Measurements from ENCODE around the gene CLECL1. TPM values are rescaled to one million over a fixed set of nuclear protein-coding genes. Genes with fewer than 3 reads are reported as not detected.

The CLECL1 gene
- total and polyA plus RNA-seq, 4 donors = 0.17 to 0.42 (median 0.35) TPM

DNA sequence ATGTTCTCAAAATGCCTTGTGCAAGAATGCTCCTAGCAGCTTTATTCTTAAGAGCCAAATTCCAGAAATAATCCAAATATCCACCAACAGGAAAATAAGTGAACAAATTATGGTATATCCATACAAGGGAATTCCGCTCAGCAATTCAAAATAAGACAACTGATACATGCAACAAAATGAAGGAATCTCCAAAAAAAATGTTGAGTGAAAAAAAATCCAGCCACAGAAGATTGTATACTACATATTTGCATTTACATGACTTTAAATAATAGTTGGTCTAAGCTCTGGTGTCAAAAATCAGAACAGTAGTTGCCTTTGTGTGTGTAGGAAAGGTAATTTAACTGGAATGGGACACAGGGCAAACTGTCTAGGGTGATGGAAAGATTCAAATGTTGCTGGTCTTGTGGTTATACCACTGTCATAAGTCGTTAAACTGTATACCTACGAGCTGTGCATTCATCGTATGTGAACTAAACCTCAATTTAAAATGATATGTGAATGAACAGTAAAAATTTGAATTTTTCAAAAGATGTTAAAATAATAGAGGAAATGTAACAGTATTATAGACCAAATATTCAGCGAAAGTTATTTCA lies 24.6 kb upstream of the CLECL1 start:
- TF ChIP-seq FOXA2 (IDR thresholded peaks at IDR 0.05) = no peak
- TF ChIP-seq, protein P1, sequence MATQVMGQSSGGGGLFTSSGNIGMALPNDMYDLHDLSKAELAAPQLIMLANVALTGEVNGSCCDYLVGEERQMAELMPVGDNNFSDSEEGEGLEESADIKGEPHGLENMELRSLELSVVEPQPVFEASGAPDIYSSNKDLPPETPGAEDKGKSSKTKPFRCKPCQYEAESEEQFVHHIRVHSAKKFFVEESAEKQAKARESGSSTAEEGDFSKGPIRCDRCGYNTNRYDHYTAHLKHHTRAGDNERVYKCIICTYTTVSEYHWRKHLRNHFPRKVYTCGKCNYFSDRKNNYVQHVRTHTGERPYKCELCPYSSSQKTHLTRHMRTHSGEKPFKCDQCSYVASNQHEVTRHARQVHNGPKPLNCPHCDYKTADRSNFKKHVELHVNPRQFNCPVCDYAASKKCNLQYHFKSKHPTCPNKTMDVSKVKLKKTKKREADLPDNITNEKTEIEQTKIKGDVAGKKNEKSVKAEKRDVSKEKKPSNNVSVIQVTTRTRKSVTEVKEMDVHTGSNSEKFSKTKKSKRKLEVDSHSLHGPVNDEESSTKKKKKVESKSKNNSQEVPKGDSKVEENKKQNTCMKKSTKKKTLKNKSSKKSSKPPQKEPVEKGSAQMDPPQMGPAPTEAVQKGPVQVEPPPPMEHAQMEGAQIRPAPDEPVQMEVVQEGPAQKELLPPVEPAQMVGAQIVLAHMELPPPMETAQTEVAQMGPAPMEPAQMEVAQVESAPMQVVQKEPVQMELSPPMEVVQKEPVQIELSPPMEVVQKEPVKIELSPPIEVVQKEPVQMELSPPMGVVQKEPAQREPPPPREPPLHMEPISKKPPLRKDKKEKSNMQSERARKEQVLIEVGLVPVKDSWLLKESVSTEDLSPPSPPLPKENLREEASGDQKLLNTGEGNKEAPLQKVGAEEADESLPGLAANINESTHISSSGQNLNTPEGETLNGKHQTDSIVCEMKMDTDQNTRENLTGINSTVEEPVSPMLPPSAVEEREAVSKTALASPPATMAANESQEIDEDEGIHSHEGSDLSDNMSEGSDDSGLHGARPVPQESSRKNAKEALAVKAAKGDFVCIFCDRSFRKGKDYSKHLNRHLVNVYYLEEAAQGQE (IDR thresholded peaks at IDR 0.05) = no peak
- no peak for TF ChIP-seq YY1 (IDR thresholded peaks at IDR 0.05)
- TF ChIP-seq, protein P2, sequence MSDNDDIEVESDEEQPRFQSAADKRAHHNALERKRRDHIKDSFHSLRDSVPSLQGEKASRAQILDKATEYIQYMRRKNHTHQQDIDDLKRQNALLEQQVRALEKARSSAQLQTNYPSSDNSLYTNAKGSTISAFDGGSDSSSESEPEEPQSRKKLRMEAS (IDR thresholded peaks at IDR 0.05) = no peak
- no peak for TF ChIP-seq GABPA (IDR thresholded peaks at IDR 0.05 in 1 of 2, conservative IDR thresholded peaks at IDR 0.05 in 1 of 2)
- TF ChIP-seq, protein P3, sequence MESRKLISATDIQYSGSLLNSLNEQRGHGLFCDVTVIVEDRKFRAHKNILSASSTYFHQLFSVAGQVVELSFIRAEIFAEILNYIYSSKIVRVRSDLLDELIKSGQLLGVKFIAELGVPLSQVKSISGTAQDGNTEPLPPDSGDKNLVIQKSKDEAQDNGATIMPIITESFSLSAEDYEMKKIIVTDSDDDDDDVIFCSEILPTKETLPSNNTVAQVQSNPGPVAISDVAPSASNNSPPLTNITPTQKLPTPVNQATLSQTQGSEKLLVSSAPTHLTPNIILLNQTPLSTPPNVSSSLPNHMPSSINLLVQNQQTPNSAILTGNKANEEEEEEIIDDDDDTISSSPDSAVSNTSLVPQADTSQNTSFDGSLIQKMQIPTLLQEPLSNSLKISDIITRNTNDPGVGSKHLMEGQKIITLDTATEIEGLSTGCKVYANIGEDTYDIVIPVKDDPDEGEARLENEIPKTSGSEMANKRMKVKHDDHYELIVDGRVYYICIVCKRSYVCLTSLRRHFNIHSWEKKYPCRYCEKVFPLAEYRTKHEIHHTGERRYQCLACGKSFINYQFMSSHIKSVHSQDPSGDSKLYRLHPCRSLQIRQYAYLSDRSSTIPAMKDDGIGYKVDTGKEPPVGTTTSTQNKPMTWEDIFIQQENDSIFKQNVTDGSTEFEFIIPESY (IDR thresholded peaks at IDR 0.05) = no peak
- TF ChIP-seq, protein P4, sequence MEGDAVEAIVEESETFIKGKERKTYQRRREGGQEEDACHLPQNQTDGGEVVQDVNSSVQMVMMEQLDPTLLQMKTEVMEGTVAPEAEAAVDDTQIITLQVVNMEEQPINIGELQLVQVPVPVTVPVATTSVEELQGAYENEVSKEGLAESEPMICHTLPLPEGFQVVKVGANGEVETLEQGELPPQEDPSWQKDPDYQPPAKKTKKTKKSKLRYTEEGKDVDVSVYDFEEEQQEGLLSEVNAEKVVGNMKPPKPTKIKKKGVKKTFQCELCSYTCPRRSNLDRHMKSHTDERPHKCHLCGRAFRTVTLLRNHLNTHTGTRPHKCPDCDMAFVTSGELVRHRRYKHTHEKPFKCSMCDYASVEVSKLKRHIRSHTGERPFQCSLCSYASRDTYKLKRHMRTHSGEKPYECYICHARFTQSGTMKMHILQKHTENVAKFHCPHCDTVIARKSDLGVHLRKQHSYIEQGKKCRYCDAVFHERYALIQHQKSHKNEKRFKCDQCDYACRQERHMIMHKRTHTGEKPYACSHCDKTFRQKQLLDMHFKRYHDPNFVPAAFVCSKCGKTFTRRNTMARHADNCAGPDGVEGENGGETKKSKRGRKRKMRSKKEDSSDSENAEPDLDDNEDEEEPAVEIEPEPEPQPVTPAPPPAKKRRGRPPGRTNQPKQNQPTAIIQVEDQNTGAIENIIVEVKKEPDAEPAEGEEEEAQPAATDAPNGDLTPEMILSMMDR (IDR thresholded peaks at IDR 0.05; ENCODE audit: low read depth, low read length, missing input control) = no peak
- H3K27ac ChIP-seq (ENCODE audit: low read depth in 1 of 2, low read length in 2 of 2) = no peak overlapping the region
- DNase-seq (ENCODE audit: low spot score) = no peak
- peaks cover 0 to 1% (median 0%) of the 10 kb centered on the region in 4 donors for H3K36me3 ChIP-seq (ENCODE audit: control insufficient read depth in 4 of 4, insufficient read depth in 3 of 4, low read depth in 1 of 4, low read length in 3 of 4)
- 84% methylated on average over 5 of the region's 5 CpGs for WGBS
- H3K4me1 ChIP-seq (ENCODE audit: control insufficient read depth in 4 of 4, insufficient read depth in 4 of 4, low read length in 3 of 4) = no peaks in the 10 kb centered on the region
- no peak overlapping the region for H3K9ac ChIP-seq (ENCODE audit: low read depth in 1 of 2, low read length in 2 of 2)
- H3K27me3 ChIP-seq (ENCODE audit: control insufficient read depth in 4 of 4, insufficient read depth in 4 of 4, low read length in 3 of 4) = peaks cover 0 to 2% (median 0%) of the 10 kb centered on the region in 4 donors
- H3K9me3 ChIP-seq (ENCODE audit: control insufficient read depth in 4 of 4, low read length in 3 of 4) = no peaks in the 10 kb centered on the region
- no peak overlapping the region for H3K4me3 ChIP-seq (ENCODE audit: low read depth in 1 of 3, low read length in 3 of 3)

DNA sequence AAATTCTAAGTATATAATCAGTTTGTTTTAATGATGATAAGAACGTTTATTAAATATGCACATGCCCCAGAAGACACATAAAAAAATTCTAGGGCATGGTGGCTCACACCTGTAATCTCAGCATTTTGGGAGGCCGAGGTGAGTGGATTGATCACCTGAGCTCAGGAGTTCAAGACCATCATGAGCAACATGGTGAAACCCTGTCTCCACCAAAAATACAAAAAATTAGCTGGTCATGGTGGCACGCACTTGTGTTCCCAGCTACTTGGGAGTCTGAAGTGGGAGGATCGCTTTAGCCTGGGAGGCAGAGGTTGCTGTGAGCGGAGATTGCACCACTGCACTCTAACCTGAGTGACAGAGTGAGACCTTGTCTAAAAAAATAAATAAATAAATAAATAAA lies 23.8 kb upstream of the CLECL1 start:
- DNase-seq (ENCODE audit: low spot score) = no peak
- Histone ChIP-seq H3K4me3 (ENCODE audit: low read depth in 1 of 3, low read length in 3 of 3) (no peak overlapping the region), H3K36me3 (ENCODE audit: control insufficient read depth in 4 of 4, insufficient read depth in 3 of 4, low read depth in 1 of 4, low read length in 3 of 4) (peaks cover 0 to 1% (median 0%) of the 10 kb centered on the region in 4 donors), H3K27ac (ENCODE audit: low read depth in 1 of 2, low read length in 2 of 2) (no peak overlapping the region), H3K9me3 (ENCODE audit: control insufficient read depth in 4 of 4, low read length in 3 of 4) (no peaks in the 10 kb centered on the region), H3K27me3 (ENCODE audit: control insufficient read depth in 4 of 4, insufficient read depth in 4 of 4, low read length in 3 of 4) (peaks cover 0 to 2% (median 0%) of the 10 kb centered on the region in 4 donors), H3K4me1 (ENCODE audit: control insufficient read depth in 4 of 4, insufficient read depth in 4 of 4, low read length in 3 of 4) (no peaks in the 10 kb centered on the region), H3K9ac (ENCODE audit: low read depth in 1 of 2, low read length in 2 of 2) (peak overlapping the region in 1 of 2 donors; percentile 31)
- TF ChIP-seq GABPA (IDR thresholded peaks at IDR 0.05 in 1 of 2, conservative IDR thresholded peaks at IDR 0.05 in 1 of 2) (no peak), RXRA (IDR thresholded peaks at IDR 0.05) (no peak), FOXA1 (IDR thresholded peaks at IDR 0.05) (no peak), YY1 (IDR thresholded peaks at IDR 0.05) (no peak), FOXA2 (IDR thresholded peaks at IDR 0.05) (no peak), SP1 (IDR thresholded peaks at IDR 0.05) (no peak), HNF4A (conservative IDR thresholded peaks at IDR 0.05) (no peak), RAD21 (IDR thresholded peaks at IDR 0.05) (no peak), NR2F2 (IDR thresholded peaks at IDR 0.05) (no peak), EGR1 (IDR thresholded peaks at IDR 0.05; ENCODE audit: low read depth in 2 of 2) (no peak), TAF1 (conservative IDR thresholded peaks at IDR 0.05) (no peak), JUND (IDR thresholded peaks at IDR 0.05) (no peak)
- TF ChIP-seq, protein P3 (IDR thresholded peaks at IDR 0.05) = no peak
- TF ChIP-seq, protein P2 (IDR thresholded peaks at IDR 0.05) = no peak
- TF ChIP-seq, protein P5, sequence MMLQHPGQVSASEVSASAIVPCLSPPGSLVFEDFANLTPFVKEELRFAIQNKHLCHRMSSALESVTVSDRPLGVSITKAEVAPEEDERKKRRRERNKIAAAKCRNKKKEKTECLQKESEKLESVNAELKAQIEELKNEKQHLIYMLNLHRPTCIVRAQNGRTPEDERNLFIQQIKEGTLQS (IDR thresholded peaks at IDR 0.05) = no peak
- TF ChIP-seq, protein P4 (IDR thresholded peaks at IDR 0.05; ENCODE audit: low read depth, low read length, missing input control) = no peak
- WGBS = 87% methylated on average over 5 of the region's 5 CpGs

All from liver (tissue), 9 donors.